Ascending aorta (tissue), 2 donors: ENCODE measurements around the gene RFX4. TPM values are rescaled to one million over a fixed set of nuclear protein-coding genes. Genes with fewer than 3 reads are reported as not detected.

Source experiments
- DNase-seq, 2 donors: peaks; one replicate each; pipeline ENCODE4 v3.0.0-alpha.2; 2019; ENCODE audit warnings: low spot score in 2 of 2
- H3K27ac ChIP-seq, 2 donors: fragments of 200-600 bp; sonication (generic); one replicate each; pipeline ENCODE4 v1.5.1; 2016 to 2017; ENCODE audit warnings: mild to moderate bottlenecking in 1 of 2
- H3K27me3 ChIP-seq: fragments of 200-600 bp; sonication (generic); one replicate; pipeline ENCODE4 v1.5.1; 2017
- H3K36me3 ChIP-seq, 2 donors: fragments of 200-600 bp; sonication (generic); one replicate each; pipeline ENCODE4 v1.5.1; 2016
- H3K4me1 ChIP-seq, 2 donors: fragments of 200-600 bp; sonication (generic); one replicate each; pipeline ENCODE4 v1.5.1; 2016 to 2017; ENCODE audit warnings: mild to moderate bottlenecking in 1 of 2
- H3K4me3 ChIP-seq, 2 donors: fragments of 200-600 bp; sonication (generic); one replicate each; pipeline ENCODE4 v1.5.1; 2016 to 2017; ENCODE audit warnings: mild to moderate bottlenecking in 1 of 2
- H3K9me3 ChIP-seq, 2 donors: fragments of 200-600 bp; sonication (generic); one replicate each; pipeline ENCODE4 v1.5.1; 2016
- CTCF ChIP-seq, 3 experiments: fragments of 200-600 bp in 2 of 3; fragments of 450-650 bp in 1 of 3; sonication (generic) in 2 of 3; IDR thresholded peaks; one replicate each; pipeline ENCODE4 v1.5.1; 2016 to 2019; ENCODE audit warnings: antibody characterized with exemption in 3 of 3, mild to moderate bottlenecking in 1 of 3, moderate library complexity in 1 of 3
- intact Hi-C: fragments of 100-400 bp; cut with DNase I; formaldehyde crosslinking; loops from one replicate; pipeline ENCODE4 v1.15.1; 2023
- total RNA-seq: library from RNA; depleted of rRNA; stranded (reverse); fragments of >200 nt; gene quantifications from one replicate; pipeline ENCODE4 v1.1.0, GENCODE V29; 2016

Gene RFX4
- total RNA-seq, 1 donor from 2014 or later: not detected

DNA sequence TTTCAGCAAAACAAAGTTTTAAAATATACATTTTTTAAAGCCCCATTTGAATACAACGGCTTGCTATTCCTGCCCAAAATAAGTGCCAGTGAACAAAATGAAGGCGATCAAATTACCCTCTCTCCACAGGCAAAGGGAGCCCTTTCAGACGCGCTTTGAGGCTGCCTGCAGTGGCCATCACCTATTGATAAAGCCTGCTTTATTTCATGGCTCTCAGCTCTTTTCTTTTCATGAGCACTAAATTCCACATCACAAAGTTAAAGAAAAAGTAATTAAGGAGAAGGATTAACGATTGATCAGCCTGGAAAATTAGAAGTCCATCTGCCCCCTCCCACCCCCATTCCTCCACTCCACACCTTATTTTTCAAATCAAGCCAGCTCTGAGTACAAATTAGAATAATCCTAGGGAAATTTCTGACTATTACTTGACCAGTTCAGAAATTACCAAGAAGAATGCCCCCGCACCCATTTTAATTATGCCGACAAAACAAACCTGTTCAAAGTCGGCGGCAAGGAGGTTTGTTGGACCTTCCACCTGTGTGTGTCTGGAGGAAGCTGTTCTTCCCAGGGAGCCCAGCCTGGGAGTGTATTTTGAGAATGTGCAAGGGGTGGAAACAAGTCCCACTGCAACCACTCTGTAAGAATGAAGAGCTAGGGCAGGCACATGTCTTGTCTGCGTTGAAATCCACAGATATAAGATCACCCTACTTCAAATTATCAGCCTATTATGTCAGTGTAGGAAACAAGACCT is 127.5 kb downstream of the RFX4 start:
- no peaks in the 10 kb centered on the region for H3K4me1 ChIP-seq
- H3K9me3 ChIP-seq: no peaks in the 10 kb centered on the region
- H3K4me3 ChIP-seq: no peak overlapping the region
- no peaks in the 10 kb centered on the region for H3K27me3 ChIP-seq
- no peak for DNase-seq
- no peak for TF ChIP-seq CTCF (IDR thresholded peaks at IDR 0.05)
- H3K27ac ChIP-seq: no peak overlapping the region
- intact Hi-C loops: no loop called here
- H3K36me3 ChIP-seq: no peaks in the 10 kb centered on the region

DNA sequence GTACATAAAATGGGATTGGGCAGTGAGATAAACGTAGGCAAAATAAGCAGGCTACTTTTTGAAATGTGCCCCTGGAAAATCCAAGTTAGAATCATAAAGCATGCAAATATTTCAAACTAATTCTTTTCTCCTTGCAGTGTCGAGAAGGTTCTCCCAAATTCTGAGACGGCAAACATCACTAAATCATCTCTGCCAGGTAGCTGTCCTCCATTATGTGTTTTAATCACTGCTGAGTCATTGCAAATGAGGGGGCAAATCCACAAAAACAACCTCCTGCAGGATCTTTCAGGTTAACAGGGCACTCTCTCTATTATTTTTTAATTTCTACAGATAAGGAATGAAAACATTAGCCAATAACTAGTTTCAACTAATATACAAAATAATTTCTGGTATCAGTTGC is 128.5 kb downstream of the RFX4 start:
- H3K36me3 ChIP-seq: no peaks in the 10 kb centered on the region
- TF ChIP-seq CTCF (IDR thresholded peaks at IDR 0.05): no peak
- H3K9me3 ChIP-seq: no peaks in the 10 kb centered on the region
- no peaks in the 10 kb centered on the region for H3K4me1 ChIP-seq
- no peak overlapping the region for H3K27ac ChIP-seq
- intact Hi-C loops: no loop called here
- H3K27me3 ChIP-seq: no peaks in the 10 kb centered on the region
- H3K4me3 ChIP-seq: no peak overlapping the region
- DNase-seq: no peak

DNA sequence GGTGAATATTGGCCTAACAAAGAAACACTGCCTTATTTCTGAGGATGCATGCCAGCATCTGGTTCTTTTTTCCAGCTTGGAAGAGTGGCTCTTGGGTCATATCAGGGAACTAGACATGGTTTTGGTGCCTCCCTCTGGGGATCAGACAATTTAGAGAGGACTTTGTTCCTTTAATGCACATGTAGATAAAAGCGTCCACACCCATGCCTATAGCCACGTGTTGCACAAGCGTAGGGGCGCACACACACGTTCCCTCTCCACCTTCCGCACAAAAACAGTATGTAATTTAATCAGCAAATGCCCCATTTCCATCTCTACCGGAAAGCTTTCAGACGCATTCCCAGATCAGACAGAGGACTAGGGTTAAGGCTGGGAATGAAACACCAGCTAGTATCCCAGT is 130.0 kb downstream of the RFX4 start:
- TF ChIP-seq CTCF (IDR thresholded peaks at IDR 0.05): no peak
- no peaks in the 10 kb centered on the region for H3K4me1 ChIP-seq
- DNase-seq: no peak
- H3K27ac ChIP-seq: no peak overlapping the region
- H3K9me3 ChIP-seq: no peaks in the 10 kb centered on the region
- no peaks in the 10 kb centered on the region for H3K27me3 ChIP-seq
- intact Hi-C loops: no loop called here
- H3K36me3 ChIP-seq: no peaks in the 10 kb centered on the region
- H3K4me3 ChIP-seq: no peak overlapping the region

DNA sequence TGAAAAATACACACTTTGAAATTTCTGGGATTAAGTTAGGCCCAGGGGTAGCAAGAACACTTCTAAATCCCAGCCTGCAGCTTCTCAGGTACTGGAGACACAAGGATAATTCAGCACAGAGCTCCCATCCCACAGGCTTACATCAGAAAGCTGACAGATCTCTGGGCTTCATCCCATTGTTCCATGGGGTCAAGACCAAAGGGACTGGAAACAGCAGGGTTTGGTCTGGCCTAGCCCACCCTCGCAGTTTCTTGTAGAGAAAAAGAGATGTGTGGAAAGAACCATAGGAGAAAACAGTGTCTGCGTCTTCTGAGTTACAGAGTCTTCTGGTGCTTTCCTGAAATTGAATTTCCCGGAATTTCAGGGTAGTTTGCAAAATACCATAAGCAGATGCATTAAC is 132.1 kb downstream of the RFX4 start:
- no peak for TF ChIP-seq CTCF (IDR thresholded peaks at IDR 0.05)
- H3K4me1 ChIP-seq: no peaks in the 10 kb centered on the region
- H3K4me3 ChIP-seq: no peak overlapping the region
- H3K9me3 ChIP-seq: no peaks in the 10 kb centered on the region
- H3K27ac ChIP-seq: no peak overlapping the region
- H3K36me3 ChIP-seq: no peaks in the 10 kb centered on the region
- intact Hi-C loops: no loop called here
- no peak for DNase-seq
- H3K27me3 ChIP-seq: no peaks in the 10 kb centered on the region

- Histone ChIP-seq H3K27me3 (no peaks in the 10 kb centered on the region), H3K36me3 (no peaks in the 10 kb centered on the region), H3K4me1 (no peaks in the 10 kb centered on the region), H3K27ac (no peak overlapping the region), H3K4me3 (no peak overlapping the region), H3K9me3 (no peaks in the 10 kb centered on the region)
- no peak for DNase-seq
- no peak for TF ChIP-seq CTCF (IDR thresholded peaks at IDR 0.05)
- intact Hi-C loops: no loop called here
Measured at GRCh38 chr12:106715582-106715981, 132.8 kb downstream of the RFX4 start.

GRCh38 chr12:106717673-106718072 is 134.9 kb downstream of the RFX4 start:
- intact Hi-C loops: no loop called here
- no peaks in the 10 kb centered on the region for H3K27me3 ChIP-seq
- no peak overlapping the region for H3K27ac ChIP-seq
- H3K9me3 ChIP-seq: no peaks in the 10 kb centered on the region
- DNase-seq: no peak
- no peaks in the 10 kb centered on the region for H3K4me1 ChIP-seq
- H3K36me3 ChIP-seq: no peaks in the 10 kb centered on the region
- TF ChIP-seq CTCF (IDR thresholded peaks at IDR 0.05): no peak
- H3K4me3 ChIP-seq: no peak overlapping the region
